ENCODE measurements around the gene MAPK1IP1L. TPM values are rescaled to one million over a fixed set of nuclear protein-coding genes. Genes with fewer than 3 reads are reported as not detected.

MAPK1IP1L gene
- polyA plus RNA-seq, 2 donors, result 25.4 to 35.8 TPM

DNA sequence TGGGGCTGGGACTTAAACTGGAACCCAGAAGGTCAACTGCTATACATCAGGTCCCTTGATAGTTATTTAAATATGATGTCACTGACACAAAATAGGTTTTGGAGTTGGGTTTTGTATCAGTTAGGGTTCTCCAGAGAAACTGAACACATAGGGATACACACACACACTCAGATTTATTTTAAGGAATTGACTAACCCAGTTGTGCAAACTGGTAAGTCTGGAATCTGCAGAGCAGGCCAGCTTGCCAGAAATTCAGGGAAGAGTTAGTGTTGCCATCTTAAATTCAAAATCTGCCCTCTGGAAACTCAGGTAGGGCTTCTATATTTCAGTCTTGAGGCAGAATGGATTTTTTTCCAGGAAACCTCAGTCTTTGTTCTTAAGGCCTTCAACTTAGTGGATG is 36.9 kb downstream of the MAPK1IP1L start:
- no peaks in the 10 kb centered on the region for H3K36me3 ChIP-seq (ENCODE audit: control insufficient read depth in 2 of 2, insufficient read depth in 2 of 2, low read length in 1 of 2)
- no peaks in the 10 kb centered on the region for H3K27me3 ChIP-seq (ENCODE audit: control insufficient read depth in 1 of 2, insufficient read depth in 2 of 2, low read length in 2 of 2)
- H3K9me3 ChIP-seq (ENCODE audit: control insufficient read depth in 2 of 2, insufficient read depth in 1 of 2, low read depth in 1 of 2, low read length in 1 of 2), result no peaks in the 10 kb centered on the region
- H3K4me1 ChIP-seq (ENCODE audit: control insufficient read depth in 2 of 2, insufficient read depth in 2 of 2, low read length in 1 of 2), result no peaks in the 10 kb centered on the region
- H3K27ac ChIP-seq (ENCODE audit: low read depth in 2 of 2, low read length in 1 of 2), result no peak overlapping the region
- H3K4me3 ChIP-seq (ENCODE audit: low read depth in 1 of 2, low read length in 2 of 2), result no peak overlapping the region

DNA sequence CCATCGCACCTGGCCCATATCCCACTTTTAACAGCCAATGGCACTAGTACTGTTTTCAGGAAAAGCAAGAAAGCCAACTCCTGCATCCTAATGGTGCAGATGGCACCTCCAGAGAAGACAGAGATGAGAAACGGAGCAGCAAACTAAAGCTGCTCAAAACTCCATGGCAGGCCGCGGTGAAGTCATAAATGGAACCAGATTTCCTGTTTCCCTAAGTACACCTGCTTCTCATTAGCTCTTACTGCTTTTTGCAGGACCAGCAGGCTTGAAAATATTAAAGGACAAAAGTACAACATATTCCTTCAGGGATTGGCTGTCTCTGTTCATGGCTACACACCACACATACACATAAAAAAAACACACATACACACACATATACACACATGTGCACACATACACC is 40.9 kb downstream of the MAPK1IP1L start:
- Histone ChIP-seq H3K4me1 (ENCODE audit: control insufficient read depth in 2 of 2, insufficient read depth in 2 of 2, low read length in 1 of 2) (no peaks in the 10 kb centered on the region), H3K27me3 (ENCODE audit: control insufficient read depth in 1 of 2, insufficient read depth in 2 of 2, low read length in 2 of 2) (no peaks in the 10 kb centered on the region), H3K9me3 (ENCODE audit: control insufficient read depth in 2 of 2, insufficient read depth in 1 of 2, low read depth in 1 of 2, low read length in 1 of 2) (no peaks in the 10 kb centered on the region), H3K27ac (ENCODE audit: low read depth in 2 of 2, low read length in 1 of 2) (no peak overlapping the region), H3K4me3 (ENCODE audit: low read depth in 1 of 2, low read length in 2 of 2) (no peak overlapping the region), H3K36me3 (ENCODE audit: control insufficient read depth in 2 of 2, insufficient read depth in 2 of 2, low read length in 1 of 2) (no peaks in the 10 kb centered on the region)
- WGBS, 2 donors, result 64 to 80% methylated on average over 4 of the region's 4 CpGs

DNA sequence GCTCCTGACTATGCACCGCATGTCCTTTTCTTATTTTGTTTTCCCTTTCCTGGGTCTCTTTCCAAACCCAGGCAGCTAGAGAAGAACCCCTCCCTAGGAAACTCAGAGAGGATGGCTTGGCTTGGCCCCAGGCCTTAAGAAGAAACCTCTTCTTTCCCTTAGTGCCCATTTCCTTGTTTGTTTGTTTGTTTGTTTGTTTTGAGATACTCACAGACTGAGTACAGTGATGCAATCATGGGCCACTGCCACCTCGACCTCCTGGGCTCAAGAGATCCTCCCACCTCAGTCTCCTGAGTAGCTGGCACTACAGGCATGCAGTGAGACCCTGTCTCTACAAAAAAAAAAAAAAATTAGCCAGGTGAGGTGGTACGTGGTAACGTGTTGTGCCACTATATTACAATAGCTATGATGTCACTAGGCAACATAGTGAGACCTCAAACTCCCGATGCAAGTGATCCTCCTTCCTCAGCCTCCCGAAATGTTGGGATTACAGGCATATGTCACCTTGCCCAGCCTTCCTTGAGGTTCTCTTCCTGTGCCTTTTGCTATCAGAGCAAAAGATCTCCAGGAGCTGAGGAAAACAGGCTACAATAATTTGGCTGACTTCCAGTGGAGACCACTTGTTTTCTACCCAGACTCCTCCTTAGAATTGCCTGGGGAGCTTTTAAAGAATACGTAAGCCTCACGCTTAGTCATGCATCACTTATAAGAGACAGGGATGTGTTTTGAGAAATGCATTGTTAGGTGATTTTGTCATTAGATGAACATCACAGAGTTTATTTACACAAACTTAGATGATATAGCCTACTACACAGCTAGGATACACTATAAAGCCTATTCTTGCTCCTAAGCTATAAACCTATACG is 43.1 kb downstream of the MAPK1IP1L start:
- WGBS, 2 donors, result 74 to 81% methylated on average over 9 of the region's 9 CpGs
- no peaks in the 10 kb centered on the region for H3K4me1 ChIP-seq (ENCODE audit: control insufficient read depth in 2 of 2, insufficient read depth in 2 of 2, low read length in 1 of 2)
- H3K4me3 ChIP-seq (ENCODE audit: low read depth in 1 of 2, low read length in 2 of 2), result no peak overlapping the region
- H3K36me3 ChIP-seq (ENCODE audit: control insufficient read depth in 2 of 2, insufficient read depth in 2 of 2, low read length in 1 of 2), result no peaks in the 10 kb centered on the region
- H3K27me3 ChIP-seq (ENCODE audit: control insufficient read depth in 1 of 2, insufficient read depth in 2 of 2, low read length in 2 of 2), result no peaks in the 10 kb centered on the region
- H3K9me3 ChIP-seq (ENCODE audit: control insufficient read depth in 2 of 2, insufficient read depth in 1 of 2, low read depth in 1 of 2, low read length in 1 of 2), result no peaks in the 10 kb centered on the region
- H3K27ac ChIP-seq (ENCODE audit: low read depth in 2 of 2, low read length in 1 of 2), result no peak overlapping the region

DNA sequence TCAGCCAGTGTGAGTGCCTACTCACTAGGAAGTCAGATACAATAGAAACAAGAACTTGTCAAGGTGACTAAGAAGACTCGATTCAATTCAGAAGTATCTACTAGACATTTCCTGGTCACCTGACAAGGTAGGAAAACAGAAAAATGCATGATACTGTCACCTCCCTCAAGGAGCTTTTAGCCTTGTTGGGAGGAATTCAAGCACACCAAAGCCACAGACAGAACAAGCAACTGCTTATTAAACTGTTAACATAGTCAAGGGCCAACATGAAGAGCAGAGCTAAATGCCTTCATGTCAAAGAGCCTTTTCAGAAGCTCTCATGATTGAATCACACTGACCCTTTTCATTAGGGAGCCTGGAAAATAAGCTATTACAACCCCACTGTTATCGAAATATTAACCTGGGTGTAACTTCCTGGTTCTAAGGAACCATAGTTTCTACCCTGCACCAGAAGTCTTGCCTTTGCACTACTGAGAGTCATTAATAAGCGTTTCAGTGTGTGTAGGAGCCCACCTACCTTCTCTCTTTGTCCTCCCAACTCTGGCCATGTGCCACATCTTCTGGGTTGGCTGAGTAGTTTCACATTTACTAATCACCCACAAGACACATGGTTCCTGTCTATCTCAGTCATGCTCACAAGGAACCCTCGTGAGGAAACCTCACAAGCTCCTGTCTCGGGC is 46.6 kb downstream of the MAPK1IP1L start:
- H3K4me1 ChIP-seq (ENCODE audit: control insufficient read depth in 2 of 2, insufficient read depth in 2 of 2, low read length in 1 of 2), result peaks cover 0 to 2% of the 10 kb centered on the region in 2 donors
- WGBS, 2 donors, result 56 to 64% methylated on average over 5 of the region's 5 CpGs
- no peak overlapping the region for H3K4me3 ChIP-seq (ENCODE audit: low read depth in 1 of 2, low read length in 2 of 2)
- no peaks in the 10 kb centered on the region for H3K27me3 ChIP-seq (ENCODE audit: control insufficient read depth in 1 of 2, insufficient read depth in 2 of 2, low read length in 2 of 2)
- no peaks in the 10 kb centered on the region for H3K36me3 ChIP-seq (ENCODE audit: control insufficient read depth in 2 of 2, insufficient read depth in 2 of 2, low read length in 1 of 2)
- no peaks in the 10 kb centered on the region for H3K9me3 ChIP-seq (ENCODE audit: control insufficient read depth in 2 of 2, insufficient read depth in 1 of 2, low read depth in 1 of 2, low read length in 1 of 2)
- peak overlapping the region; percentile 67 to 82 for H3K27ac ChIP-seq (ENCODE audit: low read depth in 2 of 2, low read length in 1 of 2)

DNA sequence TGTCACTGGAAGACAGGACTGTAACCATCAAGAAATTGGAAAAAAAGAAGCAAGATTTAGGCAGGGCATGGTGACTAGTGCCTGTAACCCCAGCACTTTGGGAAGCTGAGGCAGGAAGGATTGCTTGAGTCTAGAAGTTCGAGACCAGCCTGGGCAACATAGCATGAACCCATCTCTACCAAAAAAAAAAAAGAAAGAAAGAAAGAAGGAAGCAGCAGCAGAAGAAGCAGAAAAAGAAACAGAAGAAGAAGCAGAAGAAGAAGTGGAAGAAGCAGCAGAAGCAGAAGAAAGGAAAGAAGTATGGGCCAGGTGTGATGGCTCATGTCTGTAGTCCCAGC is 47.1 kb downstream of the MAPK1IP1L start:
- Histone ChIP-seq H3K9me3 (ENCODE audit: control insufficient read depth in 2 of 2, insufficient read depth in 1 of 2, low read depth in 1 of 2, low read length in 1 of 2) (no peaks in the 10 kb centered on the region), H3K27ac (ENCODE audit: low read depth in 2 of 2, low read length in 1 of 2) (peak overlapping the region; percentile 67 to 82), H3K4me1 (ENCODE audit: control insufficient read depth in 2 of 2, insufficient read depth in 2 of 2, low read length in 1 of 2) (peaks cover 0 to 2% of the 10 kb centered on the region in 2 donors), H3K27me3 (ENCODE audit: control insufficient read depth in 1 of 2, insufficient read depth in 2 of 2, low read length in 2 of 2) (no peaks in the 10 kb centered on the region), H3K36me3 (ENCODE audit: control insufficient read depth in 2 of 2, insufficient read depth in 2 of 2, low read length in 1 of 2) (no peaks in the 10 kb centered on the region), H3K4me3 (ENCODE audit: low read depth in 1 of 2, low read length in 2 of 2) (no peak overlapping the region)
- 79 to 94% methylated on average over 1 of the region's 1 CpG for WGBS, 2 donors

DNA sequence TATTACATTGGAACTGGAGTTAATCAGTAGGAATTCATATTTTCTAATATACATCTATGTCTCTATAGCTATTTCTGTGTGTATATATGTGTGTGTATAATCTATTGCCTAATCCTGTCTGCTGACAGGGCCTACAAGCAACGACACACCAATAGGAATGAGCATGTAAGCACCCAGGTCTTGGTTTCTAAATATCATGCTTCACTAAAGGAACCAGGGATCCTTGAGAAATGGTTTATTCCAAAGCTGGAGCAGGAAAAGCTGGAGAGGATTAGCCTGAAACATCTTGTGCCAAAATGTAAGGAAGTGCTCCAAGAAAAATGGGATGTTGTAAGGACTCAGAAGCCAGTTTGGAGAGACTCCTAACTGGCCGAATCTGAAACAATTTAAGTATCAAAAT is 48.3 kb downstream of the MAPK1IP1L start:
- no peaks in the 10 kb centered on the region for H3K9me3 ChIP-seq (ENCODE audit: control insufficient read depth in 2 of 2, insufficient read depth in 1 of 2, low read depth in 1 of 2, low read length in 1 of 2)
- WGBS, 2 donors, result 34 to 46% methylated on average over 2 of the region's 2 CpGs
- no peak overlapping the region for H3K4me3 ChIP-seq (ENCODE audit: low read depth in 1 of 2, low read length in 2 of 2)
- H3K27me3 ChIP-seq (ENCODE audit: control insufficient read depth in 1 of 2, insufficient read depth in 2 of 2, low read length in 2 of 2), result no peaks in the 10 kb centered on the region
- H3K36me3 ChIP-seq (ENCODE audit: control insufficient read depth in 2 of 2, insufficient read depth in 2 of 2, low read length in 1 of 2), result no peaks in the 10 kb centered on the region
- H3K4me1 ChIP-seq (ENCODE audit: control insufficient read depth in 2 of 2, insufficient read depth in 2 of 2, low read length in 1 of 2), result peaks cover 0 to 12% of the 10 kb centered on the region in 2 donors
- H3K27ac ChIP-seq (ENCODE audit: low read depth in 2 of 2, low read length in 1 of 2), result peak overlapping the region; percentile 34 to 55

DNA sequence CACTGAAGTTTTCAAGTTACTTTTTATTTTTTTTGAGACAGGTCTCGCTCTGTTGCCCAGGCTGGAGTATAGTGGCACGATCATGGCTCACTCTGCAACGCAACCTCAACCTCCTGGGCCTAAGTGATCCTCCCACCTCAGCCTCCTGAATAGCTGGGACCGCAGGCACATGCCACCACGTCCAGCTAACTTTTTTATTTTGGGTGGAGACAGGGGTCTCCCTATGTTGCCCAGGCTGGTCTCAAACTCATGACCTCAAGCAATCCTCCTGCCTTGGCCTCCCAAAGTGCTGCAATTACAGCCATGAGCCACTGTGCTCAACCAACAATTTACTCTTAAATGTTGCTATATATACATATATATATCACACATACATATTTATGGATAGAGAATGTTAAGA is 50.3 kb downstream of the MAPK1IP1L start:
- peaks cover 0 to 12% of the 10 kb centered on the region in 2 donors for H3K4me1 ChIP-seq (ENCODE audit: control insufficient read depth in 2 of 2, insufficient read depth in 2 of 2, low read length in 1 of 2)
- H3K9me3 ChIP-seq (ENCODE audit: control insufficient read depth in 2 of 2, insufficient read depth in 1 of 2, low read depth in 1 of 2, low read length in 1 of 2), result no peaks in the 10 kb centered on the region
- H3K27ac ChIP-seq (ENCODE audit: low read depth in 2 of 2, low read length in 1 of 2), result peak overlapping the region; percentile 98
- H3K36me3 ChIP-seq (ENCODE audit: control insufficient read depth in 2 of 2, insufficient read depth in 2 of 2, low read length in 1 of 2), result no peaks in the 10 kb centered on the region
- 90 to 91% methylated on average over 5 of the region's 5 CpGs for WGBS, 2 donors
- H3K27me3 ChIP-seq (ENCODE audit: control insufficient read depth in 1 of 2, insufficient read depth in 2 of 2, low read length in 2 of 2), result no peaks in the 10 kb centered on the region
- no peak overlapping the region for H3K4me3 ChIP-seq (ENCODE audit: low read depth in 1 of 2, low read length in 2 of 2)

DNA sequence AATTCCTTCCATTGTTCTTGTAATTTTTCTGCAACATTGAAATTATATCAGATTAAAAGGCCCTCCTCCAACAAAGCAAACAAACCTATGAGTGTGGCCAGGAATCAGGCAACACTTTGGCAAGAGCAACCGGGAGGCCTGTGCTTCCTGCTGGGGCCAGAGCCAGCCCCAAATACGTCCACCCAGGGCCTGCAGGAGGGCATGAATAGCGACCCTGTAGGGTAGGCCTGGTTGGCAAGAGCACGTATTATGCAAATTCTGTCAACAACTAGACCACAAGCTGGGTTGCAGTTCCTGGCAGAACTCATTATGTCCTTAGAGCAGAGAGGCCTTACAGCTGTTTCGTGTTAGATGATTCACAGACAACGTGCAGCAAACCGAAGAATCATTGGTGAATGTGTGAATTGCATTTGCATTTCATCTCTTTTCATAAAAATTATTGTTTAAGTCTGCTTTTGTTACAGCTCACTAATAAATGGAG is 50.7 kb downstream of the MAPK1IP1L start:
- no peaks in the 10 kb centered on the region for H3K9me3 ChIP-seq (ENCODE audit: control insufficient read depth in 2 of 2, insufficient read depth in 1 of 2, low read depth in 1 of 2, low read length in 1 of 2)
- H3K36me3 ChIP-seq (ENCODE audit: control insufficient read depth in 2 of 2, insufficient read depth in 2 of 2, low read length in 1 of 2), result no peaks in the 10 kb centered on the region
- H3K27me3 ChIP-seq (ENCODE audit: control insufficient read depth in 1 of 2, insufficient read depth in 2 of 2, low read length in 2 of 2), result no peaks in the 10 kb centered on the region
- H3K27ac ChIP-seq (ENCODE audit: low read depth in 2 of 2, low read length in 1 of 2), result peak overlapping the region; percentile 98
- H3K4me3 ChIP-seq (ENCODE audit: low read depth in 1 of 2, low read length in 2 of 2), result peak overlapping the region in 1 of 2 donors; percentile 36
- 3% methylated on average over 7 of the region's 7 CpGs for WGBS, 2 donors
- peaks cover 0 to 12% of the 10 kb centered on the region in 2 donors for H3K4me1 ChIP-seq (ENCODE audit: control insufficient read depth in 2 of 2, insufficient read depth in 2 of 2, low read length in 1 of 2)

DNA sequence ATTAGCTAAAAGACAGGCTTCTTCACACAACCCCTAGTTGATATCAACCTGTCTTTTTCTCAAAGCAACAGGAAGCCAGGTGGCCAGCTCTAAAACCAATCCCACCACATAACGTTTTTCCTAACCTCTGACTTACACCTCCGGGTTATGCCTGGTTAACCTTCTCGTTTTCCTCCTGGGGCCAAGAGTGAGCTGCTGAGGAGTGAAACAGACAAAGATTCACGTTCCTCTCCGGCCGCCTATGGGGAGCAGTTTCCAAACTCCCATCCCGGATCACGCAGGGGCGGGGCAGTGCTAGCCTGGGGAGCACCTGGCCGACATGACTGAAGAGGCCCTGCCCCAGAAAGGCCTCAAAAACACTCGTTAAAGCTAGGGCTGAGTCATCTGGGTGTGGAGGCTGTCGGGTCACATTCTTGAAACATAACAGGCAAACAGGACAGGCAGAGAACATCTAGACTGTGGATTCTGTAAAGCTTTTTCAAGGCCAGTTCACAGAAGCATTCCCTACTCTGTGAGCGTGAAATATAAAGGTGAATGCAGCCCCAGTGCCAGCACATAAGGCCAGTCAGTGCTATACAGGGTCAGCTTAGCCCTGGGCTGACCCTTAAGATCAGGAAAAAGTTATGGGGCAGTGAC is 51.7 kb downstream of the MAPK1IP1L start:
- Histone ChIP-seq H3K27ac (ENCODE audit: low read depth in 2 of 2, low read length in 1 of 2) (peak overlapping the region; percentile 98 to 100), H3K27me3 (ENCODE audit: control insufficient read depth in 1 of 2, insufficient read depth in 2 of 2, low read length in 2 of 2) (no peaks in the 10 kb centered on the region), H3K36me3 (ENCODE audit: control insufficient read depth in 2 of 2, insufficient read depth in 2 of 2, low read length in 1 of 2) (no peaks in the 10 kb centered on the region), H3K4me1 (ENCODE audit: control insufficient read depth in 2 of 2, insufficient read depth in 2 of 2, low read length in 1 of 2) (peaks cover 0 to 15% of the 10 kb centered on the region in 2 donors), H3K4me3 (ENCODE audit: low read depth in 1 of 2, low read length in 2 of 2) (peak overlapping the region; percentile 17 to 36), H3K9me3 (ENCODE audit: control insufficient read depth in 2 of 2, insufficient read depth in 1 of 2, low read depth in 1 of 2, low read length in 1 of 2) (no peaks in the 10 kb centered on the region)
- 10 to 18% methylated on average over 13 of the region's 13 CpGs for WGBS, 2 donors

Data from esophagus (tissue), 2 donors.